MCF 10A (cell line): ENCODE data around the gene TCF3. TPM values are rescaled to one million over a fixed set of nuclear protein-coding genes. Genes with fewer than 3 reads are reported as not detected.

Experiments
- BruUV-seq: library from RNA; stranded (reverse); fragments of 400-500 nt; replicated peaks from 2 replicates; lab custom pipeline; 2021; lab: Mats Ljungman, UMichigan
- CTCF ChIA-PET: fragments of 300-600 bp; sonication (Branson Sonifier 250); formaldehyde crosslinking; extraction: SDS; loops from one replicate; lab custom pipeline; 2021; ENCODE audit warnings: antibody characterized with exemption, inconsistent platforms; lab: Yijun Ruan, JAX
- POLR2A ChIA-PET: fragments of 300-600, 350-650 bp; sonication (Branson Sonifier 250); formaldehyde crosslinking; extraction: SDS; loops from one replicate; lab custom pipeline; 2020; ENCODE audit warnings: antibody characterized with exemption, inconsistent platforms; lab: Yijun Ruan, JAX
- DNase-seq: peaks from one replicate; pipeline ENCODE4 v3.0.0-alpha.2; 2018; ENCODE audit not compliant: unreplicated experiment
- H3K27ac Mint-ChIP-seq: one replicate; pipeline ENCODE4 v1.8.0; 2022; ENCODE audit warnings: mild to moderate bottlenecking, low read depth, mixed read lengths; ENCODE audit not compliant: unreplicated experiment
- H3K27me3 Mint-ChIP-seq: one replicate; pipeline ENCODE4 v1.8.0; 2022; ENCODE audit warnings: mixed read lengths; ENCODE audit not compliant: insufficient read depth, unreplicated experiment
- H3K36me3 Mint-ChIP-seq: one replicate; pipeline ENCODE4 v1.8.0; 2022; ENCODE audit warnings: mild to moderate bottlenecking, moderate library complexity, mixed read lengths; ENCODE audit not compliant: insufficient read depth, unreplicated experiment
- H3K4me1 Mint-ChIP-seq: one replicate; pipeline ENCODE4 v1.8.0; 2022; ENCODE audit warnings: mixed read lengths; ENCODE audit not compliant: insufficient read depth, unreplicated experiment
- H3K4me3 Mint-ChIP-seq: one replicate; pipeline ENCODE4 v1.8.0; 2022; ENCODE audit warnings: mild to moderate bottlenecking, moderate library complexity, mixed read lengths; ENCODE audit not compliant: unreplicated experiment
- H3K9me3 Mint-ChIP-seq: one replicate; pipeline ENCODE4 v1.8.0; 2022; ENCODE audit warnings: mixed read lengths; ENCODE audit not compliant: unreplicated experiment
- CTCF ChIP-seq: fragments of 200-600 bp; IDR thresholded peaks from one replicate; pipeline ENCODE4 v1.8.0; 2022; ENCODE audit warnings: antibody characterized with exemption, mild to moderate bottlenecking; ENCODE audit not compliant: unreplicated experiment
- intact Hi-C: fragments of 100-400 bp; cut with micrococcal nuclease; formaldehyde crosslinking; loops from 2 replicates; pipeline ENCODE4 v1.14.1; 2022
- total RNA-seq: library from RNA; stranded (reverse); gene quantifications from 2 replicates; pipeline ENCODE4 v1.2.3, GENCODE V29; 2022

TCF3 gene
- total RNA-seq, 1 experiment from 2014 or later = 100 TPM

- Mint-ChIP-seq H3K4me3 (no peak overlapping the region), H3K4me1 (no peaks in the 10 kb centered on the region), H3K27me3 (peaks cover 4% of the 10 kb centered on the region), H3K27ac (no peak overlapping the region), H3K9me3 (no peaks in the 10 kb centered on the region), H3K36me3 (peaks cover 55% of the 10 kb centered on the region)
- no peak for TF ChIP-seq CTCF
- no TSS peak for BruUV-seq
- CTCF ChIA-PET = interaction anchor here (0.7 to 1.0 kb wide), 2 partner anchors 8 to 45 kb away, joined by 3 read pairs; no protein-coding TSS in a partner anchor
- no peak for DNase-seq
- intact Hi-C loops = no loop called here
- POLR2A ChIA-PET = interaction anchor here (2.2 kb wide), 1 partner anchor 15 kb away, joined by 11 read pairs; no protein-coding TSS in a partner anchor
Observed at GRCh38 chr19:1575323-1576241, 76.8 kb downstream of the TCF3 start.

DNA sequence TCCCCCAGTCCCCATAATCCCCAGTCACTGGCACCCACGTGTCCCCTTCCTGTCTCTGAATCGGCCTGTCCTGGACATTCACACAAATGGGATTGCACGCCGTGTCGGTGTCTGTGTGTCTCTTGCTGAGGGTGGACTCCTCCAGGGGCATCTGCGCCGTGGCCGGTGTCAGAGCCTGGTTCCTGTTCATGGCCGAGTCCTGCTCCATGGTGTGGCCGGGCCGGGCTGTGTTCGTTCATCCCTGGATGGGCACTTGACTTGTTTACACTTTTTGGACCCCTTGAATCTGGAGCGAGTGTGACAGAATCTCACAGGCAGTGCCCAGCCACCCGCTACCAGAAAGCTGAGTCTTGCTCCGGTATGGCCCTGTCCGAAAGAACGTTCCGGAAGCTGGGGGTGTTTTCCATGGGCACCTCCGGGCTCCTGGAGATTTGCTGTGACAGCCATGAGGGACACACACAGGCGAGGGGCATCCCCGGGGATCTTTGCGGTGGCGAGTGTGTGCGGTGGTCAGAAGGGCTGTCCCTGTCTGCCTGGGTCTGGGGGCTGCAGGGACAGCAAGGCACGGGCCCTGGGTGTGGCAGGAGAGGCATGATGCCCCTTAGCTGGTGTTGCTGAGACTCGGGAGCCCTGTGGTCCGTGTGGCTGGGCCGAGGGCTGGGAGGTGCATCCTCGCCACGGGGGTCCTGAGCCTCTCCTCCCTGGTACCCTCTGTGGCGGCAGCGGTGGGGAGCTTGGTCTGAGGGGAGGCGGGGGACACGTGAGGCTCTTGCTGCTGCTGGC is 77.9 kb downstream of the TCF3 start:
- ChIA-PET POLR2A (interaction anchor here (2.2 kb wide), 1 partner anchor 16 kb away, joined by 11 read pairs; no protein-coding TSS in a partner anchor), CTCF (interaction anchor here (0.7 to 1.0 kb wide), 2 partner anchors 9 to 44 kb away, joined by 3 read pairs; no protein-coding TSS in a partner anchor)
- H3K4me3 Mint-ChIP-seq = no peak overlapping the region
- intact Hi-C loops = no loop called here
- no peaks in the 10 kb centered on the region for H3K4me1 Mint-ChIP-seq
- H3K9me3 Mint-ChIP-seq = no peaks in the 10 kb centered on the region
- DNase-seq = no peak
- peaks cover 44% of the 10 kb centered on the region for H3K36me3 Mint-ChIP-seq
- no peak for TF ChIP-seq CTCF
- H3K27ac Mint-ChIP-seq = no peak overlapping the region
- BruUV-seq = TSS peak; percentile 9
- H3K27me3 Mint-ChIP-seq = peaks cover 14% of the 10 kb centered on the region

GRCh38 chr19:1572795-1573194 is 79.6 kb downstream of the TCF3 start:
- ChIA-PET POLR2A (interaction anchor here (1.3 kb wide), 1 partner anchor 18 kb away, joined by 3 read pairs; no protein-coding TSS in a partner anchor), CTCF (interaction anchor here (0.6 to 1.2 kb wide), 2 partner anchors 27 to 264 kb away, joined by 3 to 5 read pairs; no protein-coding TSS in a partner anchor)
- Mint-ChIP-seq H3K4me3 (no peak overlapping the region), H3K36me3 (peaks cover 30% of the 10 kb centered on the region), H3K9me3 (no peaks in the 10 kb centered on the region), H3K27me3 (peaks cover 17% of the 10 kb centered on the region), H3K4me1 (no peaks in the 10 kb centered on the region), H3K27ac (peak overlapping the region; percentile 28)
- no peak for DNase-seq
- no TSS peak for BruUV-seq
- no peak for TF ChIP-seq CTCF
- intact Hi-C loops = no loop called here
